EL (cell line): ENCODE data around the gene LAYN.

Source experiments
- DNase-seq: peaks from one replicate; pipeline ENCODE4 v3.0.0-alpha.2; 2016

Gene LAYN

GRCh38 chr11:111540114-111540936 is at the start of gene LAYN:
Gene LAYN, plus strand, starts transcription at chr11:111540720. Its CDS starts 124 bp downstream, at chr11:111540844.
- DNase-seq: peak; percentile 83

GRCh38 chr11:111494040-111494439 is 46.5 kb upstream of the LAYN start:
- DNase-seq: no peak

GRCh38 chr11:111499483-111499882 is 41.0 kb upstream of the LAYN start:
- peak; percentile 35 for DNase-seq

- DNase-seq: no peak
Measured at GRCh38 chr11:111500481-111500880, 40.0 kb upstream of the LAYN start.

GRCh38 chr11:111502611-111503010 is 37.9 kb upstream of the LAYN start:
- no peak for DNase-seq

- DNase-seq: no peak
Measured at GRCh38 chr11:111510311-111510710, 30.2 kb upstream of the LAYN start.

GRCh38 chr11:111512296-111513239 is 28.0 kb upstream of the LAYN start, which contains the start of gene BTG4:
Gene BTG4, minus strand, starts transcription at chr11:111512386. Its CDS starts 13,610 bp downstream, at chr11:111498776.
- DNase-seq: peak; percentile 55

GRCh38 chr11:111513240-111513605 is 27.3 kb upstream of the LAYN start:
- DNase-seq: no peak

- DNase-seq: no peak
Measured at GRCh38 chr11:111514216-111515031, 26.1 kb upstream of the LAYN start, which contains the start of gene HOATZ. Gene HOATZ, plus strand, starts transcription at chr11:111514778. Its CDS starts 7 bp downstream, at chr11:111514785.

- no peak for DNase-seq
Measured at GRCh38 chr11:111515591-111515990, 24.9 kb upstream of the LAYN start.

GRCh38 chr11:111518668-111519067 is 21.9 kb upstream of the LAYN start:
- no peak for DNase-seq

- DNase-seq: peak; percentile 78
Measured at GRCh38 chr11:111520560-111520959, 20.0 kb upstream of the LAYN start.

- peak; percentile 55 for DNase-seq
Measured at GRCh38 chr11:111521135-111521534, 19.4 kb upstream of the LAYN start.

- no peak for DNase-seq
Measured at GRCh38 chr11:111522426-111522825, 18.1 kb upstream of the LAYN start.

- DNase-seq: no peak
Measured at GRCh38 chr11:111523343-111523742, 17.2 kb upstream of the LAYN start.

- DNase-seq: no peak
Measured at GRCh38 chr11:111524056-111524455, 16.5 kb upstream of the LAYN start.

- no peak for DNase-seq
Measured at GRCh38 chr11:111525456-111525855, 15.1 kb upstream of the LAYN start.

GRCh38 chr11:111526501-111526900 is 14.0 kb upstream of the LAYN start:
- peak; percentile 90 for DNase-seq

- DNase-seq: no peak
Measured at GRCh38 chr11:111527279-111527678, 13.2 kb upstream of the LAYN start.

GRCh38 chr11:111528557-111528956 is 12.0 kb upstream of the LAYN start:
- DNase-seq: no peak

- peak; percentile 43 for DNase-seq
Measured at GRCh38 chr11:111530091-111530490, 10.4 kb upstream of the LAYN start.

- DNase-seq: peak; percentile 46
Measured at GRCh38 chr11:111531136-111531535, 9.4 kb upstream of the LAYN start.
